OCI-LY7 (cell line): ENCODE measurements around the gene ODF2. TPM values are rescaled to one million over a fixed set of nuclear protein-coding genes. Genes with fewer than 3 reads are reported as not detected.

ENCODE experiments used
- BruUV-seq: library from RNA; stranded (reverse); fragments of 400-500 nt; replicated peaks from 2 replicates; lab custom pipeline; 2021; lab: Mats Ljungman, UMichigan
- CTCF ChIA-PET: fragments of 300-600 bp; sonication (Branson Sonifier 250); formaldehyde crosslinking; loops from one replicate; lab custom pipeline; 2022; ENCODE audit warnings: antibody characterized with exemption; ENCODE audit not compliant: unreplicated experiment; lab: Charles Lee
- POLR2A ChIA-PET: fragments of 300-600 bp; sonication (Branson Sonifier 250); formaldehyde crosslinking; loops from one replicate; lab custom pipeline; 2022; ENCODE audit warnings: antibody characterized with exemption; lab: Charles Lee
- DNase-seq: peaks from one replicate; pipeline ENCODE4 v3.0.0-alpha.2; 2015; ENCODE audit warnings: low spot score
- H2AFZ ChIP-seq: fragments of 200-600 bp; sonication (generic), shearing (Covaris generic); 2 replicates; pipeline ENCODE4 v1.6.1; 2014; ENCODE audit warnings: mild to moderate bottlenecking, antibody characterized with exemption, low read length, moderate library complexity
- H3K27ac ChIP-seq: fragments of 200-600 bp; sonication (generic); 2 replicates; pipeline ENCODE4 v1.5.1; 2014; ENCODE audit warnings: mixed run types, low read depth, mild to moderate bottlenecking, moderate library complexity, low read length, inconsistent platforms; ENCODE audit not compliant: poor library complexity, severe bottlenecking
- H3K36me3 ChIP-seq: fragments of 200-600 bp; sonication (generic); 2 replicates; pipeline ENCODE4 v1.6.1; 2014; ENCODE audit warnings: mild to moderate bottlenecking, antibody characterized with exemption, low read length, moderate library complexity, mixed read lengths; ENCODE audit not compliant: insufficient read depth
- H3K4me1 ChIP-seq: fragments of 200-600 bp; sonication (generic); 2 replicates; pipeline ENCODE4 v1.5.1; 2014; ENCODE audit warnings: mild to moderate bottlenecking, low read length; ENCODE audit not compliant: insufficient read depth, poor library complexity, severe bottlenecking
- H3K4me2 ChIP-seq: fragments of 200-600 bp; sonication (generic); 2 replicates; pipeline ENCODE4 v1.6.1; 2014; ENCODE audit warnings: mild to moderate bottlenecking, low read length
- H3K4me3 ChIP-seq: fragments of 200-600 bp; sonication (generic); 2 replicates; pipeline ENCODE4 v1.5.1; 2014; ENCODE audit warnings: mild to moderate bottlenecking, low read depth, low read length; ENCODE audit not compliant: poor library complexity, severe bottlenecking
- H3K79me2 ChIP-seq: fragments of 200-600 bp; sonication (generic); 2 replicates; pipeline ENCODE4 v1.6.1; 2016; ENCODE audit warnings: low read depth, mild to moderate bottlenecking, low read length, moderate library complexity, mixed read lengths; ENCODE audit not compliant: insufficient read depth
- H3K9me2 ChIP-seq: fragments of 200-600 bp; sonication (generic); 2 replicates; pipeline ENCODE4 v1.6.1; 2016; ENCODE audit warnings: mild to moderate bottlenecking, low read length, mixed read lengths; ENCODE audit not compliant: insufficient read depth
- H3K9me3 ChIP-seq: fragments of 200-600 bp; sonication (generic); 2 replicates; pipeline ENCODE4 v1.6.1; 2014; ENCODE audit warnings: mild to moderate bottlenecking, mixed run types, low read length, mixed read lengths
- H4K20me1 ChIP-seq: fragments of 200-600 bp; sonication (generic); 2 replicates; pipeline ENCODE4 v1.6.1; 2014; ENCODE audit warnings: mild to moderate bottlenecking, antibody characterized with exemption, low read length, moderate library complexity, mixed read lengths; ENCODE audit not compliant: insufficient read depth
- CTCF ChIP-seq: fragments of 200-600 bp; sonication (generic); conservative IDR thresholded peaks from 2 replicates; pipeline ENCODE4 v1.5.1; 2014; ENCODE audit warnings: mild to moderate bottlenecking, antibody characterized with exemption, low read length, moderate library complexity, mixed read lengths
- EZH2phosphoT487 ChIP-seq: fragments of 200-600 bp; sonication (generic); IDR thresholded peaks from 2 replicates; pipeline ENCODE4 v1.6.1; 2018; ENCODE audit warnings: low read depth, borderline replicate concordance, mild to moderate bottlenecking, mixed run types, antibody characterized with exemption, low read length, moderate library complexity, mixed read lengths
- intact Hi-C: fragments of 100-400 bp; cut with micrococcal nuclease; formaldehyde crosslinking; loops from one replicate; pipeline ENCODE4 v1.10.0; 2022; ENCODE audit not compliant: unreplicated experiment
- total RNA-seq, 2 experiments: library from RNA; depleted of rRNA in 1 of 2; stranded (reverse); fragments of >200 nt in 1 of 2; shearing (Covaris generic) in 1 of 2; gene quantifications; 2 replicates each; pipeline ENCODE4 v1.2.3, GENCODE V29; 2014 to 2022

Gene ODF2
- total RNA-seq, 2 experiments from 2014 or later, result 84.4 to 93.1 TPM

GRCh38 chr9:128495804-128496417 is 40.1 kb downstream of the ODF2 start:
- no peaks in the 10 kb centered on the region for H3K9me2 ChIP-seq
- no peaks in the 10 kb centered on the region for H3K9me3 ChIP-seq
- no peaks in the 10 kb centered on the region for H4K20me1 ChIP-seq
- H3K4me3 ChIP-seq, result no peak overlapping the region
- no peak overlapping the region for H3K4me2 ChIP-seq
- ChIA-PET CTCF (no interaction called here), POLR2A (interaction anchor here (0.5 kb wide), 1 partner anchor 470 kb away, joined by 3 read pairs; no protein-coding TSS in a partner anchor)
- intact Hi-C loops, result no loop called here
- no peak for DNase-seq
- no peak overlapping the region for H3K27ac ChIP-seq
- no TSS peak for BruUV-seq
- H3K4me1 ChIP-seq, result no peaks in the 10 kb centered on the region
- no peak overlapping the region for H2AFZ ChIP-seq
- no peak for TF ChIP-seq EZH2phosphoT487
- TF ChIP-seq CTCF, result no peak
- peaks cover 90% of the 10 kb centered on the region for H3K36me3 ChIP-seq
- H3K79me2 ChIP-seq, result no peaks in the 10 kb centered on the region

GRCh38 chr9:128497824-128498610 is 42.2 kb downstream of the ODF2 start:
- H3K36me3 ChIP-seq, result peaks cover 87% of the 10 kb centered on the region
- H3K27ac ChIP-seq, result no peak overlapping the region
- no peaks in the 10 kb centered on the region for H3K4me1 ChIP-seq
- DNase-seq, result no peak
- TF ChIP-seq EZH2phosphoT487 (no peak), CTCF (no peak)
- intact Hi-C loops, result no loop called here
- no peaks in the 10 kb centered on the region for H4K20me1 ChIP-seq
- H3K9me2 ChIP-seq, result no peaks in the 10 kb centered on the region
- no peaks in the 10 kb centered on the region for H3K79me2 ChIP-seq
- no peaks in the 10 kb centered on the region for H3K9me3 ChIP-seq
- ChIA-PET POLR2A (interaction anchor here (1.2 kb wide), 1 partner anchor 54 kb away, joined by 3 read pairs; no protein-coding TSS in a partner anchor), CTCF (interaction anchor here (0.5 to 1.3 kb wide), 3 partner anchors 12 to 77 kb away, joined by 3 to 5 read pairs (median 3); partner anchors contain the start of gene CERCAM)
- H3K4me2 ChIP-seq, result no peak overlapping the region
- no TSS peak for BruUV-seq
- H2AFZ ChIP-seq, result no peak overlapping the region
- no peak overlapping the region for H3K4me3 ChIP-seq

GRCh38 chr9:128498911-128499310 is 43.1 kb downstream of the ODF2 start:
- Histone ChIP-seq H3K9me2 (no peaks in the 10 kb centered on the region), H3K4me1 (peaks cover 4% of the 10 kb centered on the region), H3K36me3 (peaks cover 83% of the 10 kb centered on the region), H3K27ac (no peak overlapping the region), H2AFZ (no peak overlapping the region), H3K4me2 (no peak overlapping the region), H3K4me3 (no peak overlapping the region), H4K20me1 (no peaks in the 10 kb centered on the region), H3K9me3 (no peaks in the 10 kb centered on the region), H3K79me2 (no peaks in the 10 kb centered on the region)
- ChIA-PET CTCF (no interaction called here), POLR2A (no interaction called here)
- TF ChIP-seq CTCF (no peak), EZH2phosphoT487 (no peak)
- intact Hi-C loops, result no loop called here
- BruUV-seq, result no TSS peak
- no peak for DNase-seq
